ENCODE results near the gene ITGB2. TPM values are rescaled to one million over a fixed set of nuclear protein-coding genes. Genes with fewer than 3 reads are reported as not detected.

ITGB2 gene
- total and polyA plus RNA-seq, 2 donors (not counting 1 experiment from before 2014, with no cell fraction given) = 0.05 TPM; not detected in 1

DNA sequence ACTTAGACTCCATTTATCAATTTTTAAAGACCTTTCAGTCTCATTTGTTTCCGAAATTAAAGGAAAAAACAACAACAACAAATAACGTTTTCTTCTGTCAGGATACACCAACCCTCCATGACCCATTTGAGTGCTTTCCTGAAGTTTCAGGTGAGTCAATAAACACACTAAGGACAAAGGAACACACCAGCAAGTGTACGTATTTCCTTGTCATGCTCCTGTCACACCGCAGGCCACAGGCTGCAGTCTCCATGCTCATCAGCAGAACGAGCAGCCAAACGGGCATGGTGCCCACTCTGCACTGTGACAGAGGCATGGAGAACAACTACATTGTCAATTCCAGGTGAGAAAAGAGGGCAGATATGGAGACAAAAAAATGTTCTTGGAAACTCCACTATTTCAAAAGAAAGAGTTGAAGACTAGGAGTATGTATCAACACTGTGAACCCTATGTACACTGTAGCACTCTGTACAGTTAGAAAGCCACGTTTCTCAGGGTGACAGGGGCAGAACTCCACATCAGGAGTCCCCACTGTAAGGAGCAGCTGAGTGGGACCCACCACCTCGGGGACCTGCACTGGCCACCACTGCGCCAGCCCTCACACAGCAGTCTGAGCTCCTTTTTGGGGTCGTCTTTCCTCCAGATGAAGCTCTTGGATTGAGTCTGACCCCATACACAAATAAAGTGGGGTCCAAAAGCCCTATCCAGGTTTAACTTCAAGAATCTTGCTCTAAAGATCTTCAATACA is 49.8 kb downstream of the ITGB2 start:
- no peaks in the 10 kb centered on the region for H4K20me1 ChIP-seq (ENCODE audit: control insufficient read depth, extremely low read depth, insufficient read depth, low read length)
- peaks cover 40% of the 10 kb centered on the region for H3K4me1 ChIP-seq (ENCODE audit: control insufficient read depth, extremely low read depth, insufficient read depth, low read length)
- TF ChIP-seq, protein P1, sequence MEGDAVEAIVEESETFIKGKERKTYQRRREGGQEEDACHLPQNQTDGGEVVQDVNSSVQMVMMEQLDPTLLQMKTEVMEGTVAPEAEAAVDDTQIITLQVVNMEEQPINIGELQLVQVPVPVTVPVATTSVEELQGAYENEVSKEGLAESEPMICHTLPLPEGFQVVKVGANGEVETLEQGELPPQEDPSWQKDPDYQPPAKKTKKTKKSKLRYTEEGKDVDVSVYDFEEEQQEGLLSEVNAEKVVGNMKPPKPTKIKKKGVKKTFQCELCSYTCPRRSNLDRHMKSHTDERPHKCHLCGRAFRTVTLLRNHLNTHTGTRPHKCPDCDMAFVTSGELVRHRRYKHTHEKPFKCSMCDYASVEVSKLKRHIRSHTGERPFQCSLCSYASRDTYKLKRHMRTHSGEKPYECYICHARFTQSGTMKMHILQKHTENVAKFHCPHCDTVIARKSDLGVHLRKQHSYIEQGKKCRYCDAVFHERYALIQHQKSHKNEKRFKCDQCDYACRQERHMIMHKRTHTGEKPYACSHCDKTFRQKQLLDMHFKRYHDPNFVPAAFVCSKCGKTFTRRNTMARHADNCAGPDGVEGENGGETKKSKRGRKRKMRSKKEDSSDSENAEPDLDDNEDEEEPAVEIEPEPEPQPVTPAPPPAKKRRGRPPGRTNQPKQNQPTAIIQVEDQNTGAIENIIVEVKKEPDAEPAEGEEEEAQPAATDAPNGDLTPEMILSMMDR (conservative IDR thresholded peaks at IDR 0.05 in 1 of 2, IDR thresholded peaks at IDR 0.05 in 1 of 2; ENCODE audit: low read depth in 1 of 2, low read length in 2 of 2) = no peak
- no peak for TF ChIP-seq EZH2 (IDR thresholded peaks at IDR 0.05; ENCODE audit: low read length, missing control alignments)
- no peak overlapping the region for H3K9ac ChIP-seq (ENCODE audit: insufficient read depth, low read length)
- H3K4me3 ChIP-seq (replicated peaks in 1 of 4; ENCODE audit: control extremely low read depth in 1 of 4, insufficient read depth in 1 of 4, low read depth in 3 of 4, low read length in 4 of 4) = peak overlapping the region; percentile 34 to 90 (median 80)
- no peaks in the 10 kb centered on the region for H3K36me3 ChIP-seq (ENCODE audit: control insufficient read depth, insufficient read depth, low read length)
- peak overlapping the region; percentile 72 for H3K4me2 ChIP-seq (ENCODE audit: extremely low read depth, insufficient read depth, low read length)
- peak in 1 of 2 donors; percentile 47 for DNase-seq (ENCODE audit: low read depth in 2 of 2)
- H3K27ac ChIP-seq (ENCODE audit: insufficient read depth, low read length) = peak overlapping the region; percentile 95
- H2AFZ ChIP-seq (ENCODE audit: low read length) = no peak overlapping the region
- H3K79me2 ChIP-seq (ENCODE audit: control insufficient read depth, insufficient read depth, low read length) = peaks cover 67% of the 10 kb centered on the region
- no peaks in the 10 kb centered on the region for H3K9me3 ChIP-seq (ENCODE audit: control insufficient read depth, insufficient read depth, low read depth, low read length)
- H3K27me3 ChIP-seq (ENCODE audit: control insufficient read depth, insufficient read depth, low read length) = no peaks in the 10 kb centered on the region

DNA sequence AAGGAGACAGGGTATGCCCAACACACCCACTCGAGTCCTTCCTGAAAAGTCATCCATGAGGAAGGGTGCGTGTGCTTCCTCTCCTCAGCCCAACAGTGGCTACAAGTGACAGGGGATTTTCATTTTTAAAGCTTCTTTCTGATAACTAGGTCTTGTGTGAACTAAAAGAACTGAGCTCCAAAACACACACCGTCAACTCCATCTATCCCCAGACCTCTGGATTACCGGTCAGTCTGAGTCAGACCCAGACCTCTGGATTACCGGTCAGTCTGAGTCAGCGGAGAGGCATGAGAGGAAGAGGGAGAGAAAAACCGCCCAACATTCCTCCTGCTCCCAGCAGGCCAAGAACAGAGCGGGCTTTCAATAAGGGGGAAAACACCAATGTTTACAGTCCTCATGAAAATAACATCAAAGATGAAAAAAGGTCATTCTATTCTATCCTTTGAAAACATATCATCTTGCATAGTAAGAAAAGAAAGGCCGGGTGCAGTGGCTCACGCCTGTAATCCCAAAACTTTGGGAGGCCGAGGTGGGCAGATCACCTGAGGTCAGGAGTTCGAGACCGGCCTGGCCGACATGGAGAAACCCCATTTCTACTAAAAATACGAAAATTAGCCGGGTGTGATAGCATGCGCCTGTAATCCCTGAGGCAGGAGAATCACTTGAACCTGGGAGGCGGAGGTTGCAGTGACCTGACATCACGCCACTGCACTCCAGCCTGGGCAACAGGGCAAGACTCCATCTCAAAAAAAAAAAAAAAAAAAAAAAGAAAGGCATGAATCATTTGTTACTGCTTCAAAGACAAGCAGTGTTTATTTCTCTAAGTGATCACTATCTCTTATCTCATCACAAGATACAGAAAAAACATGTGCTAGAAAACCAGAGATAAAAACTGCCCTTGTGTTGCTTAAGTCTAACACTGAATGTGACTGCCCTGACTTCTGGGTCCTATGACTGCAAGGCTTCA is 50.6 kb downstream of the ITGB2 start:
- no peaks in the 10 kb centered on the region for H4K20me1 ChIP-seq (ENCODE audit: control insufficient read depth, extremely low read depth, insufficient read depth, low read length)
- TF ChIP-seq, protein P1 (conservative IDR thresholded peaks at IDR 0.05 in 1 of 2, IDR thresholded peaks at IDR 0.05 in 1 of 2; ENCODE audit: low read depth in 1 of 2, low read length in 2 of 2) = no peak
- TF ChIP-seq EZH2 (IDR thresholded peaks at IDR 0.05; ENCODE audit: low read length, missing control alignments) = no peak
- H3K27me3 ChIP-seq (ENCODE audit: control insufficient read depth, insufficient read depth, low read length) = no peaks in the 10 kb centered on the region
- H3K4me3 ChIP-seq (replicated peaks in 1 of 4; ENCODE audit: control extremely low read depth in 1 of 4, insufficient read depth in 1 of 4, low read depth in 3 of 4, low read length in 4 of 4) = peak overlapping the region; percentile 22 to 40 (median 28)
- H3K9ac ChIP-seq (ENCODE audit: insufficient read depth, low read length) = peak overlapping the region; percentile 43
- H3K4me1 ChIP-seq (ENCODE audit: control insufficient read depth, extremely low read depth, insufficient read depth, low read length) = peaks cover 45% of the 10 kb centered on the region
- H2AFZ ChIP-seq (ENCODE audit: low read length) = no peak overlapping the region
- peak overlapping the region; percentile 95 for H3K27ac ChIP-seq (ENCODE audit: insufficient read depth, low read length)
- H3K79me2 ChIP-seq (ENCODE audit: control insufficient read depth, insufficient read depth, low read length) = peaks cover 75% of the 10 kb centered on the region
- DNase-seq (ENCODE audit: low read depth in 2 of 2) = peak; percentile 88 to 98
- H3K9me3 ChIP-seq (ENCODE audit: control insufficient read depth, insufficient read depth, low read depth, low read length) = no peaks in the 10 kb centered on the region
- peak overlapping the region; percentile 90 for H3K4me2 ChIP-seq (ENCODE audit: extremely low read depth, insufficient read depth, low read length)
- H3K36me3 ChIP-seq (ENCODE audit: control insufficient read depth, insufficient read depth, low read length) = peaks cover under 1% of the 10 kb centered on the region

DNA sequence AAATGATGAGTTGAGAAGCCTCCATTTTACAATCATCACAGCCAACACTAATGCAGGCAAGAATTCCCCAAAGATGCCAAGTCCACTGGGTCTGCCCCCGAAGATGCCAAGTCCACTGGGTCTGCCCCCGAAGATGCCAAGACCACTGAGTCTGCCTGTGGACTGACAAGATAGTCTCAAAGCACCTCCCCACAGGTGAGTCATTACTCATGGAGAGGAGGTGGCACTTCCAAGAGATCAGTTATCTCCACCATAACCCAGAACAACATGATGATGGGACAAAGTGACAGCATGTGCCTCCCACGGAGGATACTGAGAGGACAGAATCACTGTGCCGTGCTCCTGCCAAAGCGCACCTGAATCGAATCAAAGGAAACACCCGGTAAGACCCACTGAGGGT is 52.0 kb downstream of the ITGB2 start:
- Histone ChIP-seq H2AFZ (ENCODE audit: low read length) (no peak overlapping the region), H3K27ac (ENCODE audit: insufficient read depth, low read length) (peak overlapping the region; percentile 95), H4K20me1 (ENCODE audit: control insufficient read depth, extremely low read depth, insufficient read depth, low read length) (no peaks in the 10 kb centered on the region), H3K4me2 (ENCODE audit: extremely low read depth, insufficient read depth, low read length) (peak overlapping the region; percentile 2), H3K36me3 (ENCODE audit: control insufficient read depth, insufficient read depth, low read length) (peaks cover 6% of the 10 kb centered on the region), H3K9me3 (ENCODE audit: control insufficient read depth, insufficient read depth, low read depth, low read length) (no peaks in the 10 kb centered on the region), H3K79me2 (ENCODE audit: control insufficient read depth, insufficient read depth, low read length) (peaks cover 85% of the 10 kb centered on the region), H3K4me1 (ENCODE audit: control insufficient read depth, extremely low read depth, insufficient read depth, low read length) (peaks cover 42% of the 10 kb centered on the region), H3K9ac (ENCODE audit: insufficient read depth, low read length) (no peak overlapping the region), H3K4me3 (replicated peaks in 1 of 4; ENCODE audit: control extremely low read depth in 1 of 4, insufficient read depth in 1 of 4, low read depth in 3 of 4, low read length in 4 of 4) (no peak overlapping the region), H3K27me3 (ENCODE audit: control insufficient read depth, insufficient read depth, low read length) (no peaks in the 10 kb centered on the region)
- TF ChIP-seq, protein P1 (conservative IDR thresholded peaks at IDR 0.05 in 1 of 2, IDR thresholded peaks at IDR 0.05 in 1 of 2; ENCODE audit: low read depth in 1 of 2, low read length in 2 of 2) = no peak
- no peak for TF ChIP-seq EZH2 (IDR thresholded peaks at IDR 0.05; ENCODE audit: low read length, missing control alignments)
- DNase-seq (ENCODE audit: low read depth in 2 of 2) = no peak

All from fibroblast of lung (primary cell).